Psoas muscle (tissue), 8 donors: ENCODE results near the gene CCDC27. TPM values are rescaled to one million over a fixed set of nuclear protein-coding genes. Genes with fewer than 3 reads are reported as not detected.

Experiments
- ATAC-seq, 4 donors: fragments of 200-7000 bp; cut with Tn5 transposase; one replicate each; pipeline ENCODE4 v1.9.1; 2020; ENCODE audit warnings: moderate library complexity in 3 of 4, mild to moderate bottlenecking in 2 of 4
- DNase-seq, 2 donors: peaks; one replicate each; pipeline ENCODE4 v3.0.0-alpha.2; 2020
- H3K27ac ChIP-seq: fragments of 200-600 bp; one replicate; pipeline ENCODE4 v1.8.0; 2022
- H3K27me3 ChIP-seq, 3 donors: fragments of 200-600 bp in 1 of 3; one replicate each; pipeline versions ENCODE4 v1.6.1 to v1.8.0; 2013 to 2022; ENCODE audit warnings: low read length in 2 of 3, mild to moderate bottlenecking in 2 of 3, moderate library complexity in 1 of 3; ENCODE audit not compliant: insufficient read depth in 3 of 3
- H3K36me3 ChIP-seq, 2 donors: fragments of 200-600 bp in 1 of 2; one replicate each; pipeline versions ENCODE4 v1.6.1 to v1.8.0; 2013 to 2022; ENCODE audit warnings: low read depth in 1 of 2, mild to moderate bottlenecking in 1 of 2, moderate library complexity in 1 of 2; ENCODE audit not compliant: insufficient read depth in 1 of 2
- H3K4me1 ChIP-seq: fragments of 200-600 bp; one replicate; pipeline ENCODE4 v1.8.0; 2022
- H3K4me3 ChIP-seq: fragments of 200-600 bp; one replicate; pipeline ENCODE4 v1.8.0; 2022; ENCODE audit warnings: mild to moderate bottlenecking
- H3K9me3 ChIP-seq: fragments of 200-600 bp; one replicate; pipeline ENCODE4 v1.8.0; 2022
- WGBS, 3 donors: extraction: QIAGEN DNeasy Blood & Tissue Kit; methylation state at CpG; one replicate each; pipeline versions ENCODE4 v1.1.6 to v1.1.7; 2013; 5-methylcytosine and 5-hydroxymethylcytosine counted together
- intact Hi-C, 2 donors: fragments of 100-400 bp; cut with DNase I; formaldehyde crosslinking; loops; one replicate each; pipeline versions ENCODE4 v1.11.0 to v1.14.2; 2022
- polyA plus RNA-seq, 3 donors: library from polyadenylated mRNA; stranded (reverse); fragments of 200-250 nt; gene quantifications; one replicate each; pipeline ENCODE4 v1.2.3, GENCODE V29; 2013
- total RNA-seq, 4 donors: library from RNA; stranded (reverse); fragmentation: NEBNext Ultra II Directional in 2 of 4; extraction: Animal tissue kit (Norgen Biotek cat#: 25700) in 2 of 4; gene quantifications; one replicate each; pipeline versions ENCODE4 v1.2.1 to v1.2.4, GENCODE V29; 2021 to 2023
- TF ChIP-seq, protein P1 (sequence below): fragments of 200-600 bp; IDR thresholded peaks from one replicate; pipeline ENCODE4 v1.8.0; 2022; ENCODE audit warnings: antibody characterized with exemption
- donor health status: healthy with polysubstance abuse.
- donor health status: DM: no; HTN: no; CAD: no; lungs with moderate emphysema.
- donor health status: Bipolar disorder and iron deficiency.
- donor health status: healthy.
- donor health status: DM: yes; HTN: yes; CAD: no.
- donor health status: DM: no; HTN: no; CAD: no.
- donor health status: DM: no; HTN: no; CAD: no.
- donor health status: DM: yes; HTN: yes; CAD: no.

The CCDC27 gene
- total and polyA plus RNA-seq, 7 donors = 0.03 to 0.17 (median 0.10) TPM; not detected in 3

DNA sequence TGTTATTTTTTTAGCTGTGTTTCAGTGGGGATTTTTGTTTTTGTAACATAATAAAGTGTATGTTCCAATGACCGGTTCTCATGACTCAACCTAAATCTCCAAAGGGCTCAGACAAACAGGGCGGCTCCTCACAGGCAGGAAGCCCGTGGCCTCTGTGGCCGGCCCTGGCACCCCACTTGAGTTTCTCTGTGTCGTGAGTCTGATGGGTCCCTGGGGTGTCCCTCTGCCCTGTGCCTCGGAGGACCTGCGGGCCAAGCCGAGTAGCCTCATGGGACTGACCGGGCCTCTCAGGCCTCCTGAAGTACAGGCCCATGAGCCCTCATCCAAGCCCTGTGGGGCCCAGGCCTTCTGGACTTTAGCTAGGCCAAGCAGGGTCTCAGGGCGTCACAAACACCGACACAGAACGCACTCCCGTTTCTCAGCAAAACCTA is 16.1 kb upstream of the CCDC27 start:
- TF ChIP-seq, protein P1, sequence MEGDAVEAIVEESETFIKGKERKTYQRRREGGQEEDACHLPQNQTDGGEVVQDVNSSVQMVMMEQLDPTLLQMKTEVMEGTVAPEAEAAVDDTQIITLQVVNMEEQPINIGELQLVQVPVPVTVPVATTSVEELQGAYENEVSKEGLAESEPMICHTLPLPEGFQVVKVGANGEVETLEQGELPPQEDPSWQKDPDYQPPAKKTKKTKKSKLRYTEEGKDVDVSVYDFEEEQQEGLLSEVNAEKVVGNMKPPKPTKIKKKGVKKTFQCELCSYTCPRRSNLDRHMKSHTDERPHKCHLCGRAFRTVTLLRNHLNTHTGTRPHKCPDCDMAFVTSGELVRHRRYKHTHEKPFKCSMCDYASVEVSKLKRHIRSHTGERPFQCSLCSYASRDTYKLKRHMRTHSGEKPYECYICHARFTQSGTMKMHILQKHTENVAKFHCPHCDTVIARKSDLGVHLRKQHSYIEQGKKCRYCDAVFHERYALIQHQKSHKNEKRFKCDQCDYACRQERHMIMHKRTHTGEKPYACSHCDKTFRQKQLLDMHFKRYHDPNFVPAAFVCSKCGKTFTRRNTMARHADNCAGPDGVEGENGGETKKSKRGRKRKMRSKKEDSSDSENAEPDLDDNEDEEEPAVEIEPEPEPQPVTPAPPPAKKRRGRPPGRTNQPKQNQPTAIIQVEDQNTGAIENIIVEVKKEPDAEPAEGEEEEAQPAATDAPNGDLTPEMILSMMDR = no peak
- no peak overlapping the region for H3K27ac ChIP-seq
- DNase-seq (no peak), ATAC-seq (no peak)
- H3K36me3 ChIP-seq = peaks cover 2 to 57% of the 10 kb centered on the region in 2 donors
- WGBS, 3 donors = 69 to 80% (median 71%) methylated on average over 13 of the region's 13 CpGs
- no peaks in the 10 kb centered on the region for H3K9me3 ChIP-seq
- no peaks in the 10 kb centered on the region for H3K27me3 ChIP-seq
- no peak overlapping the region for H3K4me3 ChIP-seq
- H3K4me1 ChIP-seq = peaks cover 5% of the 10 kb centered on the region
- intact Hi-C loops = no loop called here

DNA sequence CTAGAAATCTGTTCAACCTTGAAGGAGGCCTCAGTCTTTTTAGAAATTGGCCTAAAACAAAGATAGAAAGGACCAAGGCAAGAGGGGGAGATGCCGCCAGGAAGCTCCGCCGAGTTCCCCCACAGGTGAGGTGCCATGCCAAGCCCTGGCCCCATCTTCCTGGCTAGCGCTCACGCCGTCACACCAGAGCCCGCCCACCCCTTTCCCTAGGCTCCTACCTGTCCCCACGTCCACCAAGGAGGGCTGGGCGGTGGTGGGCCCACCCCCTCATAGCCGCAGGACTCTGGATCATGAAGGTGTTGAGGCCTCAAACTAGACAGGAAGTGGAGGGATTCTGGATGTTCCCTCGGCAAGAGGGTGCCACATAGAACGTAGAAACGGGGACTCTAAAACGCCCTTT is 15.5 kb upstream of the CCDC27 start:
- no peaks in the 10 kb centered on the region for H3K9me3 ChIP-seq
- no peaks in the 10 kb centered on the region for H3K27me3 ChIP-seq
- intact Hi-C loops = no loop called here
- no peak overlapping the region for H3K27ac ChIP-seq
- no peak overlapping the region for H3K4me3 ChIP-seq
- ATAC-seq (no peak), DNase-seq (peak in 1 of 2 donors; percentile 44)
- WGBS, 3 donors = 88 to 93% (median 90%) methylated on average over 14 of the region's 14 CpGs
- peaks cover 2 to 63% of the 10 kb centered on the region in 2 donors for H3K36me3 ChIP-seq
- TF ChIP-seq, protein P1 = no peak
- H3K4me1 ChIP-seq = peaks cover 5% of the 10 kb centered on the region

DNA sequence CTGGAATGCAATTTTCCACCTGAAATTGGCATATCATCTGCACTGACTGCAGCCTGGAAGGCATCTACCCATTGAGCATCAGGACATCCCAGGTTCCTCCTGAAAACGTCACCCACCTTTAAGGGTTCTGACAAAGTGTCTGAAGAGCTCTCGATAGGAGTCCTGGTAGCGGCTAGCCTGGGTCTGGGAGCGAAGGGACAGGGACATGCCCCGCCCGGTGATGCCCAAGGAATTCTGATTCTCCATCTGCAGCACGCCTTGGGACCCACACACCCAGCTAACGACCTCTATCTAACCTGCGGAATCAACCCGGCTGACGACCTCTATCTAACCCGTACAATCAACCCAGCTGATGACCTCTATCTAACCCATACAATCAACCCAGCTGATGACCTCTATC is 13.3 kb upstream of the CCDC27 start:
- DNase-seq (no peak), ATAC-seq (no peak)
- H3K27ac ChIP-seq = no peak overlapping the region
- peaks cover 2 to 77% of the 10 kb centered on the region in 2 donors for H3K36me3 ChIP-seq
- H3K4me3 ChIP-seq = no peak overlapping the region
- WGBS, 3 donors = 93 to 97% (median 97%) methylated on average over 12 of the region's 12 CpGs
- H3K9me3 ChIP-seq = no peaks in the 10 kb centered on the region
- no peaks in the 10 kb centered on the region for H3K4me1 ChIP-seq
- H3K27me3 ChIP-seq = no peaks in the 10 kb centered on the region
- TF ChIP-seq, protein P1 = no peak
- intact Hi-C loops = no loop called here

DNA sequence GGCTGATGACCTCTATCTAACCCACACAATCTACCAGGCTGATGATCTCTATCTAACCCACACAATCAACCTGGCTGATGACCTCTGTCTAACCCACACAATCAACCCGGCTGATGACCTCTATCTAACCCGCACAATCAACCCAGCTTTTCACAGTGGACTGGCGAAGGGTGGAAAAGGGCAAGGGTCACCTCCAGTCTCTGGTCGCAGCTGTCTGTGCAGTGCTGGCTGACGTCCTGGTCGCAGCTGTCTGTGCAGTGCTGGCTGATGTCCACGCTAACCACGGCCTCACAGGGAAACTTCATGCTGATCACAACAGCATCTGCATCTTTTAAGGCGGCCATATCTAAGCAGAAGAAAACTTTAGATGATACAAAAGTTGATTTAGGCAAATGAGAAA is 12.2 kb upstream of the CCDC27 start:
- Histone ChIP-seq H3K27ac (no peak overlapping the region), H3K4me1 (peaks cover 6% of the 10 kb centered on the region), H3K9me3 (no peaks in the 10 kb centered on the region), H3K36me3 (peaks cover 2 to 72% of the 10 kb centered on the region in 2 donors), H3K27me3 (no peaks in the 10 kb centered on the region), H3K4me3 (no peak overlapping the region)
- WGBS, 3 donors = 40 to 51% (median 46%) methylated on average over 9 of the region's 9 CpGs
- ATAC-seq (no peak), DNase-seq (peak in 1 of 2 donors; percentile 55)
- TF ChIP-seq, protein P1 = no peak
- intact Hi-C loops = no loop called here

DNA sequence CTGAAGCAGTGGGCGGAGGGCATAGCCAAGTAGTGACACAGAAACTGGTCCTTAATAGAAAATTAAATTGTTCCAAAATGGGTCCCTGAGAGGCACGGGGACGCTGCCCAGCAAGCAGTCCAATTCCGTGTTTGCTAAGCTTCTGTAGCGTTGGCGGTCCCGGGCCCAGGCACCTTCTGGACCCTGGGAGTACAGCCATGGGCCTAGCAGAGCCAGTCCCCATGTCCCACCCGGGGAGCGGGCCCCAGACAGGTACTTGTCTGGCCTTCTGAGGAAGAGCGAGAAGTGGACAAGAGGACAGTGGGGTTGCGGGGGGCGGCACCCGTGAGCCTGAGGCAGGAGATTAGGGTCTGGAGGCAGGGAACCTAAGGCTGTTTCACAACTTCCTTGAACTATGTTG is 11.5 kb upstream of the CCDC27 start:
- Histone ChIP-seq H3K27me3 (no peaks in the 10 kb centered on the region), H3K9me3 (no peaks in the 10 kb centered on the region), H3K4me3 (no peak overlapping the region), H3K27ac (no peak overlapping the region), H3K36me3 (peaks cover 2 to 67% of the 10 kb centered on the region in 2 donors), H3K4me1 (peaks cover 13% of the 10 kb centered on the region)
- ATAC-seq (no peak), DNase-seq (peak in 1 of 2 donors; percentile 40)
- 82 to 89% (median 88%) methylated on average over 13 of the region's 13 CpGs for WGBS, 3 donors
- intact Hi-C loops = no loop called here
- TF ChIP-seq, protein P1 = no peak
